Right lobe of liver (tissue), 4 donors: Measurements from ENCODE around the gene PHF14.

Experiments used
- POLR2A ChIP-seq: fragments of 450-650 bp; IDR thresholded peaks from one replicate; pipeline ENCODE4 v1.6.1; 2017; ENCODE audit warnings: antibody characterized with exemption, mild to moderate bottlenecking
- TF ChIP-seq, protein P1 (sequence below), 4 donors: fragments of 200-600 bp in 3 of 4; fragments of 450-650 bp in 1 of 4; IDR thresholded peaks; one replicate each; pipeline versions ENCODE4 v1.5.1 to v1.8.0; 2016 to 2022; ENCODE audit warnings: antibody characterized with exemption in 4 of 4, mild to moderate bottlenecking in 2 of 4
- donor health status: DM: no; HTN: no; CAD: no.
- donor health status: DM: no; HTN: no; CAD: no.
- donor health status: DM: no; HTN: yes; CAD: no.

DNA sequence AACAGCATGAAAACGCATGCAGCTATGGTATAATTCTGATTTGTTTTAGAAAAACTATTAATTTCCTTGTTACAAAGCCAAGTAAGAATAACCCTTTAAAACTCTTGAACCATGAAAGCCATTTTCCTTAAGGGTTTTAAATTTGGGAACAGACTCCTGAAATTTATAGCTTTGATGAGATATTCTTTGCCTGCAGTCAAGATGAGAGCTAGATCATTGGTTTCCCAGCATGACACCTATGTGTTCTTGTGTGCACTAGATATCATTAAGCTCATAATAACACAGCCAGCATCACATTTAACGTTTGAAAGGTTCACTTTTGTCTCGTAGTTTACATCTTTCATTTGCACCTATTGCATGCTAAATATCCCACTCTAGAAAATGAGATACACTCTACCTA, 202.2 kb downstream of the PHF14 start:
- TF ChIP-seq, protein P1, sequence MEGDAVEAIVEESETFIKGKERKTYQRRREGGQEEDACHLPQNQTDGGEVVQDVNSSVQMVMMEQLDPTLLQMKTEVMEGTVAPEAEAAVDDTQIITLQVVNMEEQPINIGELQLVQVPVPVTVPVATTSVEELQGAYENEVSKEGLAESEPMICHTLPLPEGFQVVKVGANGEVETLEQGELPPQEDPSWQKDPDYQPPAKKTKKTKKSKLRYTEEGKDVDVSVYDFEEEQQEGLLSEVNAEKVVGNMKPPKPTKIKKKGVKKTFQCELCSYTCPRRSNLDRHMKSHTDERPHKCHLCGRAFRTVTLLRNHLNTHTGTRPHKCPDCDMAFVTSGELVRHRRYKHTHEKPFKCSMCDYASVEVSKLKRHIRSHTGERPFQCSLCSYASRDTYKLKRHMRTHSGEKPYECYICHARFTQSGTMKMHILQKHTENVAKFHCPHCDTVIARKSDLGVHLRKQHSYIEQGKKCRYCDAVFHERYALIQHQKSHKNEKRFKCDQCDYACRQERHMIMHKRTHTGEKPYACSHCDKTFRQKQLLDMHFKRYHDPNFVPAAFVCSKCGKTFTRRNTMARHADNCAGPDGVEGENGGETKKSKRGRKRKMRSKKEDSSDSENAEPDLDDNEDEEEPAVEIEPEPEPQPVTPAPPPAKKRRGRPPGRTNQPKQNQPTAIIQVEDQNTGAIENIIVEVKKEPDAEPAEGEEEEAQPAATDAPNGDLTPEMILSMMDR (IDR thresholded peaks at IDR 0.05), result no peak
- TF ChIP-seq POLR2A, result no peak
